WTC11 (cell line): ENCODE data around the gene NLRP1. TPM values are rescaled to one million over a fixed set of nuclear protein-coding genes. Genes with fewer than 3 reads are reported as not detected.

ENCODE experiments used
- ATAC-seq: fragments of 200-7000 bp; cut with Tn5 transposase; 2 replicates; pipeline ENCODE4 v1.10.0; 2021; ENCODE audit warnings: mild to moderate bottlenecking, moderate library complexity
- CTCF ChIA-PET: fragments of 300-600 bp; sonication (Branson Sonifier 250); formaldehyde crosslinking; loops from one replicate; lab custom pipeline; 2021; ENCODE audit warnings: antibody characterized with exemption; lab: Charles Lee
- POLR2A ChIA-PET: fragments of 350-600 bp; sonication (Branson Sonifier 250); formaldehyde crosslinking; loops from one replicate; lab custom pipeline; 2021; ENCODE audit warnings: antibody characterized with exemption; lab: Charles Lee
- DNase-seq: peaks from one replicate; pipeline ENCODE4 v3.0.0; 2021; ENCODE audit warnings: low spot score
- H3K27ac Mint-ChIP-seq: 2 replicates; pipeline ENCODE4 v1.8.0; 2021; ENCODE audit warnings: mixed read lengths
- H3K27me3 Mint-ChIP-seq: 2 replicates; pipeline ENCODE4 v1.8.0; 2021; ENCODE audit warnings: low read depth, mild to moderate bottlenecking, moderate library complexity, mixed read lengths
- H3K36me3 Mint-ChIP-seq: 2 replicates; pipeline ENCODE4 v1.8.0; 2021; ENCODE audit warnings: mixed read lengths
- H3K4me1 Mint-ChIP-seq: 2 replicates; pipeline ENCODE4 v1.8.0; 2022; ENCODE audit warnings: mixed read lengths
- H3K4me3 Mint-ChIP-seq: 2 replicates; pipeline ENCODE4 v1.8.0; 2021; ENCODE audit warnings: mild to moderate bottlenecking, moderate library complexity, mixed read lengths
- H3K9me3 Mint-ChIP-seq: 2 replicates; pipeline ENCODE4 v1.8.0; 2021; ENCODE audit warnings: mixed read lengths
- ATF2 ChIP-seq: sonication (generic); formaldehyde crosslinking; IDR thresholded peaks from 2 replicates; pipeline ENCODE4 v1.8.1; 2022; ENCODE audit warnings: low read depth, missing genetic modification reagents, borderline replicate concordance
- CDX4 ChIP-seq: fragments of 250-450 bp; sonication (Bioruptor Pico); IDR thresholded peaks from 2 replicates; pipeline ENCODE4 v1.9.0; 2021; ENCODE audit warnings: moderate library complexity, mild to moderate bottlenecking, inconsistent platforms, borderline replicate concordance
- CREB1 ChIP-seq: sonication (generic); formaldehyde crosslinking; IDR thresholded peaks from 2 replicates; pipeline ENCODE4 v1.8.0; 2023; ENCODE audit warnings: mild to moderate bottlenecking, missing genetic modification reagents
- CTCF ChIP-seq: fragments of 200-600 bp; IDR thresholded peaks from 2 replicates; pipeline ENCODE4 v1.8.0; 2022; ENCODE audit warnings: antibody characterized with exemption
- E2F5 ChIP-seq: sonication (generic); formaldehyde crosslinking; IDR thresholded peaks from 2 replicates; pipeline ENCODE4 v1.8.1; 2022; ENCODE audit warnings: mild to moderate bottlenecking, moderate library complexity, missing genetic modification reagents
- FOXJ3 ChIP-seq: sonication (generic); formaldehyde crosslinking; IDR thresholded peaks from 2 replicates; pipeline ENCODE4 v1.9.0; 2021; ENCODE audit warnings: missing genetic modification reagents, mild to moderate bottlenecking, borderline replicate concordance
- HMGA2 ChIP-seq: fragments of 250-450 bp; sonication (Bioruptor Pico); IDR thresholded peaks from 2 replicates; pipeline ENCODE4 v1.4.0; 2021; ENCODE audit warnings: mild to moderate bottlenecking, moderate library complexity
- MXD4 ChIP-seq: fragments of 250-450 bp; sonication (Bioruptor Pico); IDR thresholded peaks from 2 replicates; pipeline ENCODE4 v1.8.0; 2021; ENCODE audit warnings: mild to moderate bottlenecking, moderate library complexity, borderline replicate concordance
- MYBL2 ChIP-seq: sonication (generic); formaldehyde crosslinking; IDR thresholded peaks from 2 replicates; pipeline ENCODE4 v1.8.1; 2023; ENCODE audit warnings: mild to moderate bottlenecking, moderate library complexity, missing genetic modification reagents
- NFE2L1 ChIP-seq: sonication (generic); formaldehyde crosslinking; IDR thresholded peaks from 2 replicates; pipeline ENCODE4 v1.8.1; 2023; ENCODE audit warnings: missing genetic modification reagents
- NFYB ChIP-seq: sonication (generic); formaldehyde crosslinking; conservative IDR thresholded peaks from 2 replicates; pipeline ENCODE4 v1.8.0; 2022; ENCODE audit warnings: low read depth, missing genetic modification reagents
- RELA ChIP-seq: sonication (generic); formaldehyde crosslinking; IDR thresholded peaks from 2 replicates; pipeline ENCODE4 v1.8.1; 2022; ENCODE audit warnings: missing genetic modification reagents, mild to moderate bottlenecking, borderline replicate concordance
- SMAD4 ChIP-seq: sonication (generic); formaldehyde crosslinking; IDR thresholded peaks from 2 replicates; pipeline ENCODE4 v1.8.0; 2022; ENCODE audit warnings: mild to moderate bottlenecking, missing genetic modification reagents
- SP1 ChIP-seq: sonication (generic); formaldehyde crosslinking; conservative IDR thresholded peaks from 2 replicates; pipeline ENCODE4 v1.8.1; 2022; ENCODE audit warnings: missing genetic modification reagents
- TCF7 ChIP-seq: sonication (generic); formaldehyde crosslinking; IDR thresholded peaks from 2 replicates; pipeline ENCODE4 v1.8.0; 2022; ENCODE audit warnings: mild to moderate bottlenecking, low read depth, missing genetic modification reagents, moderate library complexity
- TEAD1 ChIP-seq: sonication (generic); formaldehyde crosslinking; IDR thresholded peaks from 2 replicates; pipeline ENCODE4 v1.8.0; 2022; ENCODE audit warnings: mild to moderate bottlenecking, missing genetic modification reagents
- USF2 ChIP-seq: sonication (generic); formaldehyde crosslinking; IDR thresholded peaks from 2 replicates; pipeline ENCODE4 v1.8.1; 2023; ENCODE audit warnings: mild to moderate bottlenecking, missing genetic modification reagents, moderate library complexity
- ZNF317 ChIP-seq: sonication (generic); formaldehyde crosslinking; IDR thresholded peaks from 2 replicates; pipeline ENCODE4 v1.8.1; 2023; ENCODE audit warnings: low read depth, mild to moderate bottlenecking, moderate library complexity, missing genetic modification reagents, borderline replicate concordance
- total RNA-seq: library from RNA; stranded (reverse); gene quantifications from 3 replicates; pipeline ENCODE4 v1.2.3, GENCODE V29; 2021
- TF ChIP-seq, protein P1 (sequence below): sonication (generic); formaldehyde crosslinking; IDR thresholded peaks from 2 replicates; pipeline ENCODE4 v1.8.1; 2023; ENCODE audit warnings: mild to moderate bottlenecking, missing genetic modification reagents, moderate library complexity
- TF ChIP-seq, protein P2 (sequence below): sonication (generic); formaldehyde crosslinking; IDR thresholded peaks from 2 replicates; pipeline ENCODE4 v1.8.1; 2023; ENCODE audit warnings: mild to moderate bottlenecking, missing genetic modification reagents
- TF ChIP-seq, protein P3 (sequence below): fragments of 250-450 bp; sonication (Bioruptor Pico); IDR thresholded peaks from 2 replicates; pipeline ENCODE4 v2.1.2; 2022; ENCODE audit warnings: mild to moderate bottlenecking, moderate library complexity
- TF ChIP-seq, protein P4 (sequence below): sonication (generic); formaldehyde crosslinking; IDR thresholded peaks from 2 replicates; pipeline ENCODE4 v1.8.0; 2022; ENCODE audit warnings: mild to moderate bottlenecking, missing genetic modification reagents

NLRP1 gene
- total RNA-seq, 1 experiment from 2014 or later: 17.6 TPM

- no peaks in the 10 kb centered on the region for H3K36me3 Mint-ChIP-seq
- peaks cover 3% of the 10 kb centered on the region; the same call in 1 of the 2 replicates for H3K27me3 Mint-ChIP-seq
- TF ChIP-seq ATF2 (CRISPR knock-in tag) (no peak), SP1 (no peak), RELA (CRISPR knock-in tag) (no peak), NFE2L1 (no peak), MYBL2 (CRISPR knock-in tag) (no peak), CREB1 (CRISPR knock-in tag) (no peak), ZNF317 (CRISPR knock-in tag) (no peak), E2F5 (CRISPR knock-in tag) (no peak), TCF7 (CRISPR knock-in tag) (no peak), USF2 (no peak)
- no peaks in the 10 kb centered on the region for H3K4me1 Mint-ChIP-seq
- no peaks in the 10 kb centered on the region for H3K9me3 Mint-ChIP-seq
- ATAC-seq: no peak
- H3K4me3 Mint-ChIP-seq: no peak overlapping the region
- ChIA-PET CTCF (no interaction called here), POLR2A (no interaction called here)
- DNase-seq: no peak
- no peak overlapping the region for H3K27ac Mint-ChIP-seq
Observed at GRCh38 chr17:5557485-5557884, 26.8 kb downstream of the NLRP1 start.

GRCh38 chr17:5555254-5555653 is 29.1 kb downstream of the NLRP1 start:
- Mint-ChIP-seq H3K27ac (no peak overlapping the region), H3K9me3 (no peaks in the 10 kb centered on the region), H3K4me3 (no peak overlapping the region), H3K27me3 (peaks cover 3% of the 10 kb centered on the region; the same call in 1 of the 2 replicates), H3K36me3 (no peaks in the 10 kb centered on the region), H3K4me1 (no peaks in the 10 kb centered on the region)
- DNase-seq: no peak
- ChIA-PET POLR2A (no interaction called here), CTCF (interaction anchor here (0.9 to 1.0 kb wide), 2 partner anchors 14 kb away, joined by 3 to 4 read pairs; no protein-coding TSS in a partner anchor)
- TF ChIP-seq MXD4 (CRISPR knock-in tag): no peak
- TF ChIP-seq TEAD1: no peak
- no peak for TF ChIP-seq FOXJ3 (CRISPR knock-in tag)
- TF ChIP-seq NFYB: no peak
- TF ChIP-seq CDX4 (CRISPR knock-in tag): no peak
- no peak for TF ChIP-seq ZNF317 (CRISPR knock-in tag)
- ATAC-seq: no peak

DNA sequence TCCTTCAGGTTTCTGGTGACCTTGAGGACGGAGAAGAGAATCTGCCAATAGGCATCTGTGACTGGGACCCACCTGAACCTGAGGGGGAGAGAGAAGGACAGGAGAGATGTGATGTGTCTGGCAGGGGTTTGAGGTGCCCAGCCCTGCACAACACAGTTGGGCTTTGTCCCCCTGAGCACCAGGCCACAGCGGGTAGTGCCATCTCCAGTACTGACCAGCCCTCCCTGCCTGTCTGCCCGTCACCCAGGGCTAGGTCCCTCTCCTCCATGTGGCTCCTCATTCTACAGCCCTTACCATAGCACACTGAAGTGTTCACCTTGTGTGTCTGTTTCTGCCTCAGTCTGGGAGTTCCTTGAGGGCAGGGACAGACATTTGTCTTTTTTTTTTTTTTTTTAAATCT is 30.8 kb downstream of the NLRP1 start:
- DNase-seq (no peak), ATAC-seq (no peak)
- no peak for TF ChIP-seq SMAD4 (CRISPR knock-in tag)
- TF ChIP-seq, protein P1, sequence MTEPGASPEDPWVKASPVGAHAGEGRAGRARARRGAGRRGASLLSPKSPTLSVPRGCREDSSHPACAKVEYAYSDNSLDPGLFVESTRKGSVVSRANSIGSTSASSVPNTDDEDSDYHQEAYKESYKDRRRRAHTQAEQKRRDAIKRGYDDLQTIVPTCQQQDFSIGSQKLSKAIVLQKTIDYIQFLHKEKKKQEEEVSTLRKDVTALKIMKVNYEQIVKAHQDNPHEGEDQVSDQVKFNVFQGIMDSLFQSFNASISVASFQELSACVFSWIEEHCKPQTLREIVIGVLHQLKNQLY (CRISPR knock-in tag): no peak
- TF ChIP-seq, protein P2, sequence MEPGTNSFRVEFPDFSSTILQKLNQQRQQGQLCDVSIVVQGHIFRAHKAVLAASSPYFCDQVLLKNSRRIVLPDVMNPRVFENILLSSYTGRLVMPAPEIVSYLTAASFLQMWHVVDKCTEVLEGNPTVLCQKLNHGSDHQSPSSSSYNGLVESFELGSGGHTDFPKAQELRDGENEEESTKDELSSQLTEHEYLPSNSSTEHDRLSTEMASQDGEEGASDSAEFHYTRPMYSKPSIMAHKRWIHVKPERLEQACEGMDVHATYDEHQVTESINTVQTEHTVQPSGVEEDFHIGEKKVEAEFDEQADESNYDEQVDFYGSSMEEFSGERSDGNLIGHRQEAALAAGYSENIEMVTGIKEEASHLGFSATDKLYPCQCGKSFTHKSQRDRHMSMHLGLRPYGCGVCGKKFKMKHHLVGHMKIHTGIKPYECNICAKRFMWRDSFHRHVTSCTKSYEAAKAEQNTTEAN (CRISPR knock-in tag): no peak
- no peak for TF ChIP-seq NFYB
- TF ChIP-seq CTCF: no peak
- TF ChIP-seq HMGA2 (CRISPR knock-in tag): no peak
- TF ChIP-seq, protein P3, sequence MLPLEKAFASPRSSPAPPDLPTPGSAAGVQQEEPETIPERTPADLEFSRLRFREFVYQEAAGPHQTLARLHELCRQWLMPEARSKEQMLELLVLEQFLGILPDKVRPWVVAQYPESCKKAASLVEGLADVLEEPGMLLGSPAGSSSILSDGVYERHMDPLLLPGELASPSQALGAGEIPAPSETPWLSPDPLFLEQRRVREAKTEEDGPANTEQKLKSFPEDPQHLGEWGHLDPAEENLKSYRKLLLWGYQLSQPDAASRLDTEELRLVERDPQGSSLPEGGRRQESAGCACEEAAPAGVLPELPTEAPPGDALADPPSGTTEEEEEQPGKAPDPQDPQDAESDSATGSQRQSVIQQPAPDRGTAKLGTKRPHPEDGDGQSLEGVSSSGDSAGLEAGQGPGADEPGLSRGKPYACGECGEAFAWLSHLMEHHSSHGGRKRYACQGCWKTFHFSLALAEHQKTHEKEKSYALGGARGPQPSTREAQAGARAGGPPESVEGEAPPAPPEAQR (CRISPR knock-in tag): no peak
- TF ChIP-seq, protein P4, sequence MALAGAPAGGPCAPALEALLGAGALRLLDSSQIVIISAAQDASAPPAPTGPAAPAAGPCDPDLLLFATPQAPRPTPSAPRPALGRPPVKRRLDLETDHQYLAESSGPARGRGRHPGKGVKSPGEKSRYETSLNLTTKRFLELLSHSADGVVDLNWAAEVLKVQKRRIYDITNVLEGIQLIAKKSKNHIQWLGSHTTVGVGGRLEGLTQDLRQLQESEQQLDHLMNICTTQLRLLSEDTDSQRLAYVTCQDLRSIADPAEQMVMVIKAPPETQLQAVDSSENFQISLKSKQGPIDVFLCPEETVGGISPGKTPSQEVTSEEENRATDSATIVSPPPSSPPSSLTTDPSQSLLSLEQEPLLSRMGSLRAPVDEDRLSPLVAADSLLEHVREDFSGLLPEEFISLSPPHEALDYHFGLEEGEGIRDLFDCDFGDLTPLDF (CRISPR knock-in tag): no peak
- no peak overlapping the region for H3K4me3 Mint-ChIP-seq
- 0 out of 2 replicates have a peak, but pooled peaks cover under 1% of the 10 kb centered on the region for H3K27me3 Mint-ChIP-seq
- H3K9me3 Mint-ChIP-seq: no peaks in the 10 kb centered on the region
- POLR2A ChIA-PET: no interaction called here
- no peaks in the 10 kb centered on the region for H3K4me1 Mint-ChIP-seq
- CTCF ChIA-PET: no interaction called here
- no peak overlapping the region for H3K27ac Mint-ChIP-seq
- no peaks in the 10 kb centered on the region for H3K36me3 Mint-ChIP-seq
